Raji (cell line): Measurements from ENCODE around the gene NBEAL2.

Experiments
- POLR2A ChIP-seq: IDR thresholded peaks from 2 replicates; pipeline ENCODE4 v1.6.1; 2011; ENCODE audit warnings: low read depth, low read length, control low read depth; ENCODE audit not compliant: insufficient read depth

The NBEAL2 gene

GRCh38 chr3:46970391-46971091, 8.9 kb upstream of the NBEAL2 start:
- no peak for TF ChIP-seq POLR2A

- TF ChIP-seq POLR2A = no peak
These were observed 8.3 kb upstream of the NBEAL2 start for GRCh38 chr3:46971151-46971550.

- no peak for TF ChIP-seq POLR2A
These were observed 7.7 kb upstream of the NBEAL2 start for GRCh38 chr3:46971742-46972141.

GRCh38 chr3:46972396-46972795, 7.1 kb upstream of the NBEAL2 start:
- no peak for TF ChIP-seq POLR2A

GRCh38 chr3:46974421-46975171, 4.9 kb upstream of the NBEAL2 start:
- no peak for TF ChIP-seq POLR2A

- TF ChIP-seq POLR2A = peak; percentile 85
These were observed 2.9 kb upstream of the NBEAL2 start, which contains the start of gene CCDC12 for GRCh38 chr3:46976326-46977190. Gene CCDC12 (minus strand): TSS chr3:46976745. CDS start chr3:46976732, 13 bp downstream.

GRCh38 chr3:46977811-46978195, 1.7 kb upstream of the NBEAL2 start:
- TF ChIP-seq POLR2A = no peak

GRCh38 chr3:46978381-46978780, 1.1 kb upstream of the NBEAL2 start:
- no peak for TF ChIP-seq POLR2A

- TF ChIP-seq POLR2A = no peak
These were observed 562 bp downstream of the NBEAL2 start for GRCh38 chr3:46979958-46980497.

GRCh38 chr3:46981932-46982471, 2.5 kb downstream of the NBEAL2 start:
- no peak for TF ChIP-seq POLR2A

- no peak for TF ChIP-seq POLR2A
These were observed 3.1 kb downstream of the NBEAL2 start for GRCh38 chr3:46982546-46982945.

GRCh38 chr3:46984591-46985459, 5.4 kb downstream of the NBEAL2 start:
- TF ChIP-seq POLR2A = no peak

GRCh38 chr3:46985588-46985987, 6.1 kb downstream of the NBEAL2 start:
- no peak for TF ChIP-seq POLR2A

GRCh38 chr3:46986055-46986730, 6.7 kb downstream of the NBEAL2 start:
- TF ChIP-seq POLR2A = no peak

- no peak for TF ChIP-seq POLR2A
These were observed 7.4 kb downstream of the NBEAL2 start for GRCh38 chr3:46986782-46987310.
